ENCODE data around the gene ACAA2. TPM values are rescaled to one million over a fixed set of nuclear protein-coding genes. Genes with fewer than 3 reads are reported as not detected.
"Not testable (repeated sequence)": the region's sequence is repeated elsewhere in the genome, so short reads cannot be mapped to it uniquely, and the experiment has no call there.

ACAA2 gene
- total and polyA plus RNA-seq, 9 donors, result 56.4 to 73.9 (median 66.9) TPM

DNA sequence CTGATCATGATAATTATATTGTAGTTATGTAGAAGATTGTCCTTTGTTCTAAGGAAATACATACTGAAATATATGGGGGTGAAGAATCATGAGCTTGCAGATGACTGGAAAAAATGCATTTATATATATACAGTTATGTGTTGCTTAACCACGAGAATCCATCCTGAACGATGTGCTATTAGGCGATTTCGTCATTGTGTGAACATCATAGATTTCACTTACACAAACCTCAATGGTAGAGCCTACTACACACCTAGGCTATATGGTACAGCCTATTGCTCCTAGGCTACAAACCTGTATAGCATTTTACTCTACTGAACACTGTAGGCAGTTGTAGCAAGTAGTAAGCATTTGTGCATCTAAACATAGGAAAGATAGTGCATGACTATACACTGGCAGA lies 2.6 kb upstream of the ACAA2 start:
- Histone ChIP-seq H3K4me3 (ENCODE audit: low read length) (no peak overlapping the region), H3K9me3 (replicated peaks; ENCODE audit: control insufficient read depth, low read depth, low read length) (no peaks in the 10 kb centered on the region), H3K27me3 (ENCODE audit: control insufficient read depth, insufficient read depth, low read length) (no peaks in the 10 kb centered on the region), H3K27ac (ENCODE audit: low read length) (no peak overlapping the region), H3K4me1 (ENCODE audit: control insufficient read depth, insufficient read depth, low read length) (peaks cover 12% of the 10 kb centered on the region), H3K36me3 (ENCODE audit: control insufficient read depth, insufficient read depth, low read length) (no peaks in the 10 kb centered on the region)
- no CpG with 5 or more reads among the region's 4 CpGs for WGBS (ENCODE audit: insufficient coverage)
- DNase-seq, result no peak

GRCh38 chr18:49814147-49814499 lies 790 bp upstream of the ACAA2 start:
- H3K4me1 ChIP-seq (ENCODE audit: control insufficient read depth, insufficient read depth, low read length), result peaks cover 12% of the 10 kb centered on the region
- H3K27ac ChIP-seq (ENCODE audit: low read length), result peak overlapping the region; percentile 97
- no peaks in the 10 kb centered on the region for H3K27me3 ChIP-seq (ENCODE audit: control insufficient read depth, insufficient read depth, low read length)
- peaks cover 4% of the 10 kb centered on the region for H3K9me3 ChIP-seq (replicated peaks; ENCODE audit: control insufficient read depth, low read depth, low read length)
- H3K36me3 ChIP-seq (ENCODE audit: control insufficient read depth, insufficient read depth, low read length), result no peaks in the 10 kb centered on the region
- under 1% methylated on average over 18 of the region's 24 CpGs for WGBS (ENCODE audit: insufficient coverage)
- peak; percentile 77 for DNase-seq
- H3K4me3 ChIP-seq (ENCODE audit: low read length), result peak overlapping the region; percentile 67

- H3K4me1 ChIP-seq (ENCODE audit: control insufficient read depth, insufficient read depth, low read length), result peaks cover 12% of the 10 kb centered on the region
- peak overlapping the region; percentile 67 for H3K4me3 ChIP-seq (ENCODE audit: low read length)
- peak overlapping the region; percentile 97 for H3K27ac ChIP-seq (ENCODE audit: low read length)
- no peaks in the 10 kb centered on the region for H3K36me3 ChIP-seq (ENCODE audit: control insufficient read depth, insufficient read depth, low read length)
- no peaks in the 10 kb centered on the region for H3K27me3 ChIP-seq (ENCODE audit: control insufficient read depth, insufficient read depth, low read length)
- DNase-seq, result peak; percentile 71
- peaks cover 6% of the 10 kb centered on the region for H3K9me3 ChIP-seq (replicated peaks; ENCODE audit: control insufficient read depth, low read depth, low read length)
- 1% methylated on average over 10 of the region's 17 CpGs for WGBS (ENCODE audit: insufficient coverage)
These were observed 339 bp downstream of the ACAA2 start for GRCh38 chr18:49813069-49813318.

DNA sequence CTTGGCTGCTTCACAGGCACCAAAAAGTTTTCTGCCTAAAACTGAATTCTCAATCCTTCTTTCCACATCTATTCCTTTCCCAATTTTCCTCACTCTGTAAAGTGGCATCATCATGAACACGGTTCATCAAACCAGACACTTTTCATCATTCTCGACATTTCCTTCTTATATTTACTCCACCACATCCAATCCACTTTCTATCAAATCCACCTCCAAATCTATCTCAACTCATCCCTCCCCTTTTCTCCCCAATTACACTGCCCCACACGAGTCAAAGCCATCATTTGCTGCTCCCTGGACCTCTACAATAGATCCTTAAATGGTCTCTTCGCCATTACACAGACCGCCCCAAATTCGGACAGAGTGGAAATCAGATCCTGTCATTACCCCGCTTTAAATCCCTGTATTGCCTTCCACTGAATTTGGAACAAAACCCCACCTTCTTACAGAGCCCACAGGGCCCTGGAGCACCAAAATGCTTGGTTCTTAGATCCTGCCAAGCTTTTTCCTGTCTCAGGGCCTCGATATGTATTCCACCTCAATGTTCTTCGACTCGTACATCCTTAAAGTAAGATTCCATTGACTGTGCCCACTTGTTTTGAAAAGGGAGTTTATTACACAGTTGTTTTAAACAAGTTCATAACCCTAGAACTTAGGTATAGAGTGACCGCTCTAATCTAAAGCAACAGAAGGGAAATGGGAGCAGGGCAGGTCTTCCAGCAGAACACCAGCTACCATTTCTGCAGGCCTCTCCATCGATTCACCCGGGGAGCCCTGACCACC lies 856 bp downstream of the ACAA2 start:
- Histone ChIP-seq H3K9me3 (replicated peaks; ENCODE audit: control insufficient read depth, low read depth, low read length) (peaks cover 6% of the 10 kb centered on the region), H3K4me1 (ENCODE audit: control insufficient read depth, insufficient read depth, low read length) (peaks cover 12% of the 10 kb centered on the region), H3K36me3 (ENCODE audit: control insufficient read depth, insufficient read depth, low read length) (no peaks in the 10 kb centered on the region), H3K27ac (ENCODE audit: low read length) (peak overlapping the region; percentile 97), H3K27me3 (ENCODE audit: control insufficient read depth, insufficient read depth, low read length) (no peaks in the 10 kb centered on the region), H3K4me3 (ENCODE audit: low read length) (peak overlapping the region; percentile 67)
- 29% methylated on average over 9 of the region's 13 CpGs for WGBS (ENCODE audit: insufficient coverage)
- no peak for DNase-seq

- no CpG with 5 or more reads among the region's 7 CpGs for WGBS (ENCODE audit: insufficient coverage)
- no peaks in the 10 kb centered on the region for H3K27me3 ChIP-seq (ENCODE audit: control insufficient read depth, insufficient read depth, low read length)
- no peak for DNase-seq
- H3K9me3 ChIP-seq (replicated peaks; ENCODE audit: control insufficient read depth, low read depth, low read length), result peaks cover 6% of the 10 kb centered on the region
- peaks cover 4% of the 10 kb centered on the region for H3K36me3 ChIP-seq (ENCODE audit: control insufficient read depth, insufficient read depth, low read length)
- H3K27ac ChIP-seq (ENCODE audit: low read length), result no peak overlapping the region
- peaks cover 12% of the 10 kb centered on the region for H3K4me1 ChIP-seq (ENCODE audit: control insufficient read depth, insufficient read depth, low read length)
- no peak overlapping the region for H3K4me3 ChIP-seq (ENCODE audit: low read length)
These were observed 2.0 kb downstream of the ACAA2 start for GRCh38 chr18:49811151-49811938.

DNA sequence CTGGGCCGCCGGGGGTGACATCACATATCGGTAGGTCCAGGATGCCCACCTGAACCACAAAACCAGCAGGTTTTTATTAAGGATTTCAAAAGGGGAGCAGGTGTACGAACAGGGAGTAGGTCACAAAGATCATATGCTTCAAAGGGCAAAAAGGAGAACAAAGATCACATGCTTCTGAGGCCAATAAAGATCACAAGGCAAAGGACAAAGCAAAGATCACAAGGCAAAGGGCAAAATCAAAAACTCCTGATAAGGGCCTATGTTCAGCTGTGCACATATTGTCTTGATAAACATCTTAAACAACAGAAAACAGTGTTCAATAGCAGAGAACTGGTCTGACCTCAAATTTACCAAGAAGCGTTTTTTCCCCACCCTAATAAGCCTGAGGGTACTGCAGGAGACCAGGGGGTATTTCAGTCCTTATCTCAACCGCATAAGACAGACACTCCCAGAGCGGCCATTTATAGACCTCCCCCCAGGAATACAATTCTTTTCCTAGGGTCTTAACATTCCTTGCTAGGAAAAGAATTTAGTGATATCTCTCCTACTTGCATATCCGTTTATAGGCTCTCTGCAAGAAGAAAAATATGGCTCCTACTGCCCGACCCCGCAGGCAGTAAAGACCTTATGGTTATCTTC lies 4.7 kb downstream of the ACAA2 start:
- not testable (repeated sequence) for H3K27me3 ChIP-seq (ENCODE audit: control insufficient read depth, insufficient read depth, low read length); H3K36me3 ChIP-seq (ENCODE audit: control insufficient read depth, insufficient read depth, low read length); DNase-seq; H3K9me3 ChIP-seq (replicated peaks; ENCODE audit: control insufficient read depth, low read depth, low read length); H3K27ac ChIP-seq (ENCODE audit: low read length); H3K4me3 ChIP-seq (ENCODE audit: low read length)
- peaks cover 10% of the 10 kb centered on the region for H3K4me1 ChIP-seq (ENCODE audit: control insufficient read depth, insufficient read depth, low read length)
- 90% methylated on average over 5 of the region's 10 CpGs for WGBS (ENCODE audit: insufficient coverage)

DNA sequence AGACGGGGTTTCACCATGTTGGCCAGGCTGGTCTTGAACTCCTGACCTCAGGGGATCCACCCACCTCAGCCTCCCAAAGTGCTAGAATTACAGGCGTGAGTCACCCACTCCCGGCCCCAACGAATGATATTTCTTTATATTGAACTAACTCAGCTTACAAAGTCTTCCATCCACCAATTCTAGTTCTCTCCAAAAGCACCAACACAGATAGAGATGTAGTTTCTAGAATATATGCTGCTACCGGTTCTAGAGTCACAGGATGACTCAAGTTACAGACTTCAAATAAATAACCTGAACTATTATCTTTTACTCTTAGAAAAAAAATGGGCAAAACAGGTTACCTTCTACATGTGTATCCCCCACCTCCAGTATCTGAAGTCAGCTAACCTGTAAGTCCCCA lies 9.2 kb downstream of the ACAA2 start:
- H3K36me3 ChIP-seq (ENCODE audit: control insufficient read depth, insufficient read depth, low read length), result peaks cover 4% of the 10 kb centered on the region
- no peaks in the 10 kb centered on the region for H3K27me3 ChIP-seq (ENCODE audit: control insufficient read depth, insufficient read depth, low read length)
- DNase-seq, result no peak

GRCh38 chr18:49802623-49803022 lies 10.7 kb downstream of the ACAA2 start:
- Histone ChIP-seq H3K36me3 (ENCODE audit: control insufficient read depth, insufficient read depth, low read length) (peaks cover 10% of the 10 kb centered on the region), H3K4me3 (ENCODE audit: low read length) (no peak overlapping the region), H3K9me3 (replicated peaks; ENCODE audit: control insufficient read depth, low read depth, low read length) (no peaks in the 10 kb centered on the region), H3K4me1 (ENCODE audit: control insufficient read depth, insufficient read depth, low read length) (no peaks in the 10 kb centered on the region), H3K27me3 (ENCODE audit: control insufficient read depth, insufficient read depth, low read length) (no peaks in the 10 kb centered on the region), H3K27ac (ENCODE audit: low read length) (no peak overlapping the region)
- no CpG with 5 or more reads among the region's 4 CpGs for WGBS (ENCODE audit: insufficient coverage)
- DNase-seq, result no peak

More for the DNA sequence above, 9.2 kb downstream of the ACAA2 start:
- Histone ChIP-seq H3K27ac (ENCODE audit: low read length) (no peak overlapping the region), H3K4me1 (ENCODE audit: control insufficient read depth, insufficient read depth, low read length) (no peaks in the 10 kb centered on the region), H3K9me3 (replicated peaks; ENCODE audit: control insufficient read depth, low read depth, low read length) (peaks cover 2% of the 10 kb centered on the region), H3K4me3 (ENCODE audit: low read length) (no peak overlapping the region)
- no CpG with 5 or more reads among the region's 5 CpGs for WGBS (ENCODE audit: insufficient coverage)

- DNase-seq; H3K4me1 ChIP-seq (ENCODE audit: control insufficient read depth, insufficient read depth, low read length); H3K27ac ChIP-seq (ENCODE audit: low read length); H3K36me3 ChIP-seq (ENCODE audit: control insufficient read depth, insufficient read depth, low read length); H3K9me3 ChIP-seq (replicated peaks; ENCODE audit: control insufficient read depth, low read depth, low read length); H3K27me3 ChIP-seq (ENCODE audit: control insufficient read depth, insufficient read depth, low read length); H3K4me3 ChIP-seq (ENCODE audit: low read length): not testable (repeated sequence)
- WGBS (ENCODE audit: insufficient coverage), result no CpG with 5 or more reads among the region's 5 CpGs
These were observed 12.8 kb downstream of the ACAA2 start for GRCh38 chr18:49800491-49800890.

DNA sequence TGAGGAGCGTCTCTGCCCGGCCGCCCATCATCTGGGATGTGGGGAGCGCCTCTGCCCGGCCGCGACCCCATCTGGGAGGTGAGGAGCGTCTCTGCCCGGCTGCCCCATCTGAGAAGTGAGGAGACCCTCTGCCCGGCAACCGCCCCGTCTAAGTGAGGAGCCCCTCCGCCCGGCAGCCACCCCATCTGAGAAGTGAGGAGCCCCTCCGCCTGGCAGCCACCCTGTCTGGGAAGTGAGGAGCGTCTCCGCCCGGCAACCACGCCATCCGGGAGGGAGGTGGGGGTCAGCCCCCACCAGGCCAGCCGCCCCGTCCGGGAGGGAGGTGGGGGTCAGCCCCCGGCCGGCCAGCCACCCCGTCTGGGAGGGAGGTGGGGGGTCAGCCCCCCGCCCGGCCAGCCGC lies 13.5 kb downstream of the ACAA2 start:
- H3K4me1 ChIP-seq (ENCODE audit: control insufficient read depth, insufficient read depth, low read length); H3K4me3 ChIP-seq (ENCODE audit: low read length); DNase-seq; H3K27ac ChIP-seq (ENCODE audit: low read length); H3K27me3 ChIP-seq (ENCODE audit: control insufficient read depth, insufficient read depth, low read length); H3K36me3 ChIP-seq (ENCODE audit: control insufficient read depth, insufficient read depth, low read length); H3K9me3 ChIP-seq (replicated peaks; ENCODE audit: control insufficient read depth, low read depth, low read length): not testable (repeated sequence)
- 98% methylated on average over 13 of the region's 29 CpGs for WGBS (ENCODE audit: insufficient coverage)

All from muscle of leg (tissue), 11 donors.